Measurements from ENCODE around the gene AASDH.

The AASDH gene

DNA sequence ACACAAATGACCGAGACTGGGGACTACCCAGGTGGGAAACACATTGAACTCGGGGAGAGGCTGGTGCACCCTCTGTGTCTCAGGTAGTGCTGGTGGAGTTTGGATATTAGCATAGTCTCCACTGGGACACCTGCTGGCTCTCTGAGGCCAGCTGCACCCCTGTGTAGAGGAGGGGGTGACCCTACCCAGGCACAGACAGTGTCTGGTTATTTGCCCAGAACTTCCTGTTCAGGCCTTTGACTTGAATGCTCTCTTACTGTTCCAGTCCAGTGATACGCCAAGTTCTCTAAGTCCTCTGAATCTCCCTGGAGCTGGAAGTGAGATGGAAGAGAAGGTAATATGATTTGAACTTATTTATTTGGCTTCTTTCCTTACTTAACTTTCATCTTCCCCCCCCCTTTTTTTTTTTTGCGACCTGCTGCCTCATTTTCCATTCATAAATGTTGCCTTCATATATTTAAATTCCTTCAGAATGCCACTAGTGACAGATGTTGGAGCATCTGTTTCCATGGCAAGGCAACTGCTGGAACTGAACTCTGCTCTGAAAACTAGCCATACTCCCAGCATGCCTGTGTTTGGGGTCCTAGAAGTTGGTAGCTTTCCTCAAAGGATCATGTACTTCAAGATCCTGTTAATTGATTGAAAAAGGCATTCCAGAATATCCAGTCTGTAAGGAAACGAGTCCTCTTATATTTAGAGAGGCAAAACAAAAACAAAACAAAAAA, 76.7 kb downstream of the AASDH start:
- H3K9me3 ChIP-seq = no peaks in the 10 kb centered on the region
- TF ChIP-seq, protein P1, sequence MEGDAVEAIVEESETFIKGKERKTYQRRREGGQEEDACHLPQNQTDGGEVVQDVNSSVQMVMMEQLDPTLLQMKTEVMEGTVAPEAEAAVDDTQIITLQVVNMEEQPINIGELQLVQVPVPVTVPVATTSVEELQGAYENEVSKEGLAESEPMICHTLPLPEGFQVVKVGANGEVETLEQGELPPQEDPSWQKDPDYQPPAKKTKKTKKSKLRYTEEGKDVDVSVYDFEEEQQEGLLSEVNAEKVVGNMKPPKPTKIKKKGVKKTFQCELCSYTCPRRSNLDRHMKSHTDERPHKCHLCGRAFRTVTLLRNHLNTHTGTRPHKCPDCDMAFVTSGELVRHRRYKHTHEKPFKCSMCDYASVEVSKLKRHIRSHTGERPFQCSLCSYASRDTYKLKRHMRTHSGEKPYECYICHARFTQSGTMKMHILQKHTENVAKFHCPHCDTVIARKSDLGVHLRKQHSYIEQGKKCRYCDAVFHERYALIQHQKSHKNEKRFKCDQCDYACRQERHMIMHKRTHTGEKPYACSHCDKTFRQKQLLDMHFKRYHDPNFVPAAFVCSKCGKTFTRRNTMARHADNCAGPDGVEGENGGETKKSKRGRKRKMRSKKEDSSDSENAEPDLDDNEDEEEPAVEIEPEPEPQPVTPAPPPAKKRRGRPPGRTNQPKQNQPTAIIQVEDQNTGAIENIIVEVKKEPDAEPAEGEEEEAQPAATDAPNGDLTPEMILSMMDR (IDR thresholded peaks at IDR 0.05) = no peak
- intact Hi-C loops (cut with DNase I; ENCODE audit: low total_unique reads) = no loop called here
- no peak overlapping the region for H3K4me3 ChIP-seq
- no peak overlapping the region for H3K27ac ChIP-seq
- H3K36me3 ChIP-seq = no peaks in the 10 kb centered on the region
- no peaks in the 10 kb centered on the region for H3K27me3 ChIP-seq
- no peak for DNase-seq
- peaks cover 0 to 7% (median under 1%) of the 10 kb centered on the region in 4 donors for H3K4me1 ChIP-seq

DNA sequence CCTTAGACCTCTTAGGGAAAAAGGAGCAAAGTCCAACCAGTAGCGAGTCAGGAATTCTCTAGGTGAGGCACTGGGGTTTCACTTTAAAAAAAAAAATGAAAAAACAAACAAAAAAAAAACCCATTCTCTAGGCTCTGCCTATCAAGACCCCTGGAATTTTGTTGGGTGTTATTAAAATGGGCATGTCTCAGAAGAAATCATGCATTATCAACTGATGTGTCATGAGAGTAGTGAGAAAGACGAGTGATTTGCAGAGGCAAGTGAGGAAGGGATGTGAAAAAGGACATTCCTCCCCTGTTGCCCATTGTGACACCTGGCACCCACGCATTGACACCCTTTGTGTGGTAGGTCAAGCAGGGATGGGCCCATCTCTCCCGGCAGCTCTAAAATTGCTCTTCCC, 78.9 kb downstream of the AASDH start:
- Histone ChIP-seq H3K27ac (no peak overlapping the region), H3K27me3 (no peaks in the 10 kb centered on the region)

DNA sequence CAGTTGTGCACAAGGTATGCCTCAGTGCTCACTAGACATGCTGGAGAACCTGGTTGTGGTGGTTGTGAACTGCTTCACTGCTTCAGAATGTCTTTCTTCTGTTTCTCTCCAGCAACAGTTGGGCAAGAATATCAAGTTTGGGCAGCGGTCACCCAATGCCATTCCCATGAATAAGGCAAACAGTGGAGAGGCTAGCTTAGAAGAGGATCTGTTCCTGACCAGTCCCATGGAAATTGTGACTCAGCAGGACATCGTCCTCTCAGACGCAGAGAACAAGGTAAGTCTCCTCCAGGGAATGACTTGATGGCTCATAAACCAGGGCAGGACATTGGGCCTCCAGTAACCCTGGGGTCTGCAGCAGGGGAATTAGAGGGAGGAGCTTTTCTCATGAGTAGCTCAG, 79.9 kb downstream of the AASDH start:
- Histone ChIP-seq H3K27me3 (no peaks in the 10 kb centered on the region), H3K4me1 (peaks cover 0 to 15% (median 2%) of the 10 kb centered on the region in 4 donors), H3K4me3 (no peak overlapping the region), H3K36me3 (no peaks in the 10 kb centered on the region), H3K27ac (no peak overlapping the region), H3K9me3 (no peaks in the 10 kb centered on the region)
- TF ChIP-seq, protein P1 (IDR thresholded peaks at IDR 0.05) = no peak
- intact Hi-C loops (cut with DNase I; ENCODE audit: low total_unique reads) = no loop called here
- DNase-seq = no peak

More for the DNA sequence above, 78.9 kb downstream of the AASDH start:
- intact Hi-C loops (cut with DNase I; ENCODE audit: low total_unique reads) = no loop called here
- H3K4me1 ChIP-seq = peaks cover 0 to 15% (median 2%) of the 10 kb centered on the region in 4 donors
- H3K4me3 ChIP-seq = no peak overlapping the region
- TF ChIP-seq, protein P1 (IDR thresholded peaks at IDR 0.05) = no peak
- DNase-seq = no peak
- H3K36me3 ChIP-seq = no peaks in the 10 kb centered on the region
- no peaks in the 10 kb centered on the region for H3K9me3 ChIP-seq

DNA sequence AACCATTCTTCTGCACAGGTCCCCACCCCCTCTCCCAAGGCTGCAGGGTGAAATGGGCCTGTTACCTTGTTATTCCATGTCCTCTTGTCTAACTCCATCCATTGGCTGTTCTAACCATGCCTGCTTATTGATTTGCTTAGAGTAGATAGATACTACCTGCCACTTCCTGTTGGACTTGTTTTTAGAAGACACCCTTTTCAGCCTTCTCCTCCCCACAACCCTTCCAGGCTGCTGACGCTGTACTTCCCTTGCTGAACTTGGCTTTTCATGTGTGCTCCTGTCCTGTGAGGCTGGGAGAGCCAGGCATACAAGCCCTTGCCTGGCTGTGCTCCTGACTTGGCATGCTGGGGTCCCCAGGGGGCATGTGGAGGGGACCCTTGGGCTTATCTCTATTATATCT, 81.9 kb downstream of the AASDH start:
- Histone ChIP-seq H3K27me3 (no peaks in the 10 kb centered on the region), H3K4me3 (no peak overlapping the region), H3K9me3 (no peaks in the 10 kb centered on the region), H3K4me1 (peaks cover 0 to 24% (median 7%) of the 10 kb centered on the region in 4 donors), H3K27ac (no peak overlapping the region), H3K36me3 (no peaks in the 10 kb centered on the region)
- no peak for DNase-seq
- intact Hi-C loops (cut with DNase I; ENCODE audit: low total_unique reads) = no loop called here
- TF ChIP-seq, protein P1 (IDR thresholded peaks at IDR 0.05) = no peak

DNA sequence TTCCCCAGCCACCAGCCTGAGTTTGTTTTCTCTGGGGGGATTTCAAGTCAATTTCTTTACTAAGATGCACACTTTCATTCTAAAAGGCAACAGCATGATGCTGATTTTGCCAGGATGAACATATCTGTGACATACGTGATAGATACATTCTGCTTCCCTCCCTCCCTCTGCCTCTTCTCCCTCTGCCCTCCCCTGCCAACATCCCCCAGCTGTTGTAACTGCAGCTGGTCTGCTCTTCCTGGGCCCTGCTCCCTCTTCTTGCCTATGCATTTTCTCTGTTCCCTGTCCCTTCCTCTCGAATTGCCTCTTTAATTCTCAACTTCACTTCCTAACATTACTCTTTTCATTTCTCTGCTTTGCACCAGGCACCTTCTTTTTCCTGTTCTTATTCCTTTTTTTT, 83.4 kb downstream of the AASDH start:
- H3K4me3 ChIP-seq = no peak overlapping the region
- no peaks in the 10 kb centered on the region for H3K36me3 ChIP-seq
- no peaks in the 10 kb centered on the region for H3K27me3 ChIP-seq
- TF ChIP-seq, protein P1 (IDR thresholded peaks at IDR 0.05) = no peak
- intact Hi-C loops (cut with DNase I; ENCODE audit: low total_unique reads) = no loop called here
- no peak for DNase-seq
- peaks cover 0 to 24% (median 7%) of the 10 kb centered on the region in 4 donors for H3K4me1 ChIP-seq
- no peaks in the 10 kb centered on the region for H3K9me3 ChIP-seq
- no peak overlapping the region for H3K27ac ChIP-seq
